ENCODE data around the gene VAT1.

GRCh38 chr17:43069368-43069898 is 47.2 kb upstream of the VAT1 start:
- TF ChIP-seq CTCF (conservative IDR thresholded peaks at IDR 0.05 in 1 of 2, IDR thresholded peaks at IDR 0.05 in 1 of 2; ENCODE audit: extremely low read depth in 1 of 2, insufficient read depth in 1 of 2, low read depth in 1 of 2, low read length in 2 of 2): no peak
- TF ChIP-seq EZH2 (IDR thresholded peaks at IDR 0.05; ENCODE audit: borderline replicate concordance, low read length): no peak
